ENCODE results near the gene TMEM239.

- no peak for TF ChIP-seq CTCF (IDR thresholded peaks at IDR 0.05)
- no peak for TF ChIP-seq POLR2A (IDR thresholded peaks at IDR 0.05)
Observed at GRCh38 chr20:2809690-2810089, 6.5 kb upstream of the TMEM239 start.

Measured in adrenal gland (tissue), 5 donors.